Astrocyte of the spinal cord (primary cell): ENCODE results near the gene B4GALT6.
A peak's percentile ranks its signal among the peaks of the same experiment; 100 is the strongest.

Experiments
- DNase-seq: peaks from one replicate; pipeline ENCODE4 v3.0.0; 2011; ENCODE audit warnings: low read depth, low spot score
- H3K4me3 ChIP-seq: 2 replicates; pipeline ENCODE4 v1.5.1; 2011; ENCODE audit warnings: low read depth, mild to moderate bottlenecking, low read length, moderate library complexity
- CTCF ChIP-seq: IDR thresholded peaks from 2 replicates; pipeline ENCODE4 v1.5.1; 2012; ENCODE audit warnings: low read depth, mild to moderate bottlenecking, low read length, inconsistent platforms
- in situ Hi-C: cut with HindIII; loops from 2 replicates; pipeline ENCODE4 v1.10.0; 2017; ENCODE audit warnings: low sequenced_read_pairs

The B4GALT6 gene

GRCh38 chr18:31666055-31666454, 18.3 kb downstream of the B4GALT6 start:
- no peak for TF ChIP-seq CTCF
- in situ Hi-C loops: no loop called here
- no peak for DNase-seq
- H3K4me3 ChIP-seq: no peak overlapping the region

GRCh38 chr18:31664101-31664500, 20.3 kb downstream of the B4GALT6 start:
- no peak overlapping the region for H3K4me3 ChIP-seq
- in situ Hi-C loops: no loop called here
- TF ChIP-seq CTCF: no peak
- DNase-seq: no peak

GRCh38 chr18:31661965-31662364, 22.4 kb downstream of the B4GALT6 start:
- in situ Hi-C loops: no loop called here
- DNase-seq: peak; percentile 83
- TF ChIP-seq CTCF: no peak
- no peak overlapping the region for H3K4me3 ChIP-seq

- in situ Hi-C loops: no loop called here
- TF ChIP-seq CTCF: no peak
- H3K4me3 ChIP-seq: no peak overlapping the region
- DNase-seq: no peak
These were observed 23.6 kb downstream of the B4GALT6 start for GRCh38 chr18:31660763-31661162.

GRCh38 chr18:31659576-31660177, 24.7 kb downstream of the B4GALT6 start:
- no peak overlapping the region for H3K4me3 ChIP-seq
- no peak for TF ChIP-seq CTCF
- in situ Hi-C loops: no loop called here
- no peak for DNase-seq

GRCh38 chr18:31658670-31659575, 25.5 kb downstream of the B4GALT6 start:
- in situ Hi-C loops: no loop called here
- DNase-seq: peak; percentile 48
- H3K4me3 ChIP-seq: no peak overlapping the region
- no peak for TF ChIP-seq CTCF
